ENCODE data around the gene SERINC5. TPM values are rescaled to one million over a fixed set of nuclear protein-coding genes. Genes with fewer than 3 reads are reported as not detected.

The SERINC5 gene
- total RNA-seq, 2 experiments from 2014 or later: 32.4 to 33.1 TPM

- intact Hi-C loops (cut with micrococcal nuclease): no loop called here
- H3K36me3 Mint-ChIP-seq (ENCODE audit: low read depth): peaks cover 45% of the 10 kb centered on the region
- no peak overlapping the region for H3K4me3 Mint-ChIP-seq
- TF ChIP-seq CTCF (IDR thresholded peaks at IDR 0.05): no peak
- H3K9me3 Mint-ChIP-seq: peaks cover 17% of the 10 kb centered on the region
- ChIA-PET POLR2A (interaction anchor here (1.1 kb wide), 1 partner anchor 14 kb away, joined by 4 read pairs; the partner anchor contains the start of gene SERINC5), CTCF (no interaction called here)
- H3K27me3 Mint-ChIP-seq: no peaks in the 10 kb centered on the region
- no peak for DNase-seq
- H3K27ac Mint-ChIP-seq: no peak overlapping the region
- no peak for ATAC-seq
- peaks cover 66% of the 10 kb centered on the region for H3K4me1 Mint-ChIP-seq (ENCODE audit: low read depth)
These were observed 13.0 kb downstream of the SERINC5 start for GRCh38 chr5:80242849-80243248.

- intact Hi-C loops (cut with micrococcal nuclease): no loop called here
- DNase-seq (no peak), ATAC-seq (peak; percentile 50)
- Mint-ChIP-seq H3K27me3 (no peaks in the 10 kb centered on the region), H3K27ac (peak overlapping the region; percentile 86), H3K4me1 (ENCODE audit: low read depth) (peaks cover 61% of the 10 kb centered on the region), H3K9me3 (peaks cover 17% of the 10 kb centered on the region), H3K36me3 (ENCODE audit: low read depth) (peaks cover 53% of the 10 kb centered on the region), H3K4me3 (no peak overlapping the region)
- ChIA-PET POLR2A (interaction anchor here (0.6 to 2.5 kb wide), 3 partner anchors 14 to 65 kb away, joined by 3 to 17 read pairs (median 6); partner anchors contain the start of gene SERINC5), CTCF (interaction anchor here (0.7 to 1.7 kb wide), 8 partner anchors 10 to 149 kb away, joined by 3 to 7 read pairs (median 4); partner anchors contain the start of gene SERINC5)
- no peak for TF ChIP-seq CTCF (IDR thresholded peaks at IDR 0.05)
These were observed 15.4 kb downstream of the SERINC5 start for GRCh38 chr5:80240368-80240986.

- intact Hi-C loops (cut with micrococcal nuclease): no loop called here
- H3K4me3 Mint-ChIP-seq: peak overlapping the region; percentile 26
- DNase-seq (no peak), ATAC-seq (peak; percentile 60)
- no peaks in the 10 kb centered on the region for H3K27me3 Mint-ChIP-seq
- peaks cover 15% of the 10 kb centered on the region for H3K9me3 Mint-ChIP-seq
- CTCF ChIA-PET: interaction anchor here (0.7 to 1.7 kb wide), 9 partner anchors 9 to 148 kb away, joined by 3 to 7 read pairs (median 5); partner anchors contain the start of gene SERINC5
- H3K27ac Mint-ChIP-seq: peak overlapping the region; percentile 86
- H3K4me1 Mint-ChIP-seq (ENCODE audit: low read depth): peaks cover 60% of the 10 kb centered on the region
- POLR2A ChIA-PET: interaction anchor here (0.6 to 2.6 kb wide), 7 partner anchors 13 to 56 kb away, joined by 3 to 17 read pairs (median 5); partner anchors contain the start of gene SERINC5
- peaks cover 47% of the 10 kb centered on the region for H3K36me3 Mint-ChIP-seq (ENCODE audit: low read depth)
- no peak for TF ChIP-seq CTCF (IDR thresholded peaks at IDR 0.05)
These were observed 16.0 kb downstream of the SERINC5 start for GRCh38 chr5:80239680-80240367.

GRCh38 chr5:80238778-80239679, 16.8 kb downstream of the SERINC5 start:
- no peaks in the 10 kb centered on the region for H3K27me3 Mint-ChIP-seq
- POLR2A ChIA-PET: interaction anchor here (0.7 to 2.6 kb wide), 7 partner anchors 12 to 55 kb away, joined by 3 to 17 read pairs (median 5); partner anchors contain the start of gene SERINC5
- H3K36me3 Mint-ChIP-seq (ENCODE audit: low read depth): peaks cover 48% of the 10 kb centered on the region
- CTCF ChIA-PET: interaction anchor here (1.0 to 1.7 kb wide), 9 partner anchors 8 to 147 kb away, joined by 3 to 7 read pairs (median 5); no protein-coding TSS in a partner anchor
- intact Hi-C loops (cut with micrococcal nuclease): no loop called here
- H3K4me3 Mint-ChIP-seq: peak overlapping the region; percentile 26
- TF ChIP-seq CTCF (IDR thresholded peaks at IDR 0.05): no peak
- peak overlapping the region; percentile 86 for H3K27ac Mint-ChIP-seq
- peaks cover 14% of the 10 kb centered on the region for H3K9me3 Mint-ChIP-seq
- peaks cover 66% of the 10 kb centered on the region for H3K4me1 Mint-ChIP-seq (ENCODE audit: low read depth)
- ATAC-seq (peak; percentile 34), DNase-seq (no peak)

Measured in activated CD8-positive, alpha-beta T cell treated with anti-CD3 and anti-CD28 coated beads for 36 hours (primary cell).